Stimulated activated naive CD8-positive, alpha-beta T cell treated with anti-CD3 and anti-CD28 coated beads, Interleukin-15, Interleukin-2, amounts not matched to agents 100 ng/mL and 50 ng/mL, for 24 hours (primary cell): Measurements from ENCODE around the gene ZNF516.

Source experiments
- H3K27ac Mint-ChIP-seq: one replicate; pipeline ENCODE4 v1.8.0; 2021; ENCODE audit warnings: mild to moderate bottlenecking, mixed read lengths
- H3K27me3 Mint-ChIP-seq: one replicate; pipeline ENCODE4 v1.8.0; 2021; ENCODE audit warnings: mixed read lengths
- H3K36me3 Mint-ChIP-seq: one replicate; pipeline ENCODE4 v1.8.0; 2021; ENCODE audit warnings: low read depth, mixed read lengths
- H3K4me1 Mint-ChIP-seq: one replicate; pipeline ENCODE4 v1.8.0; 2021; ENCODE audit warnings: low read depth, mixed read lengths
- H3K4me3 Mint-ChIP-seq: one replicate; pipeline ENCODE4 v1.8.0; 2021; ENCODE audit warnings: mild to moderate bottlenecking, mixed read lengths
- H3K9me3 Mint-ChIP-seq: one replicate; pipeline ENCODE4 v1.8.0; 2021; ENCODE audit warnings: mixed read lengths

ZNF516 gene

DNA sequence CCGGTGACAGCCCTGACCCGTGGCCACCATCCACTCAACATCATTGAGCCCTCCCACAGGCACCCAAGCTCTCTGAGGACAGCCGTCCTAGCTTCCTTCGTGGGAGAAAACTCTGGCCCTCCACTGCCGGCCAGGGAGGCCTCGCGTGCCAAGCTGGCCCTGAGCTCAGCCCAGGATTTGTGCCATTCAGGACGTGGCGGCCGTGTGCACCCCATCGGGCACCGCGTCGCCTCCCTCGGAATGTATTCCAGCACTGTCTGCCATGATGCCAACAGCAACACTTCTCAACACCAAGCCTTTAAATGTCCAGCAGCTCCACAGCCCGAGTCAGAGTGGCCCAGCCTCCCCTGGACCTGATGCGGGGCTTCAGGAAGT lies 35.7 kb downstream of the ZNF516 start:
- H3K4me3 Mint-ChIP-seq = no peak overlapping the region
- H3K9me3 Mint-ChIP-seq = no peaks in the 10 kb centered on the region
- H3K36me3 Mint-ChIP-seq = peaks cover 9% of the 10 kb centered on the region
- no peaks in the 10 kb centered on the region for H3K27me3 Mint-ChIP-seq
- H3K27ac Mint-ChIP-seq = no peak overlapping the region
- H3K4me1 Mint-ChIP-seq = peaks cover 22% of the 10 kb centered on the region

DNA sequence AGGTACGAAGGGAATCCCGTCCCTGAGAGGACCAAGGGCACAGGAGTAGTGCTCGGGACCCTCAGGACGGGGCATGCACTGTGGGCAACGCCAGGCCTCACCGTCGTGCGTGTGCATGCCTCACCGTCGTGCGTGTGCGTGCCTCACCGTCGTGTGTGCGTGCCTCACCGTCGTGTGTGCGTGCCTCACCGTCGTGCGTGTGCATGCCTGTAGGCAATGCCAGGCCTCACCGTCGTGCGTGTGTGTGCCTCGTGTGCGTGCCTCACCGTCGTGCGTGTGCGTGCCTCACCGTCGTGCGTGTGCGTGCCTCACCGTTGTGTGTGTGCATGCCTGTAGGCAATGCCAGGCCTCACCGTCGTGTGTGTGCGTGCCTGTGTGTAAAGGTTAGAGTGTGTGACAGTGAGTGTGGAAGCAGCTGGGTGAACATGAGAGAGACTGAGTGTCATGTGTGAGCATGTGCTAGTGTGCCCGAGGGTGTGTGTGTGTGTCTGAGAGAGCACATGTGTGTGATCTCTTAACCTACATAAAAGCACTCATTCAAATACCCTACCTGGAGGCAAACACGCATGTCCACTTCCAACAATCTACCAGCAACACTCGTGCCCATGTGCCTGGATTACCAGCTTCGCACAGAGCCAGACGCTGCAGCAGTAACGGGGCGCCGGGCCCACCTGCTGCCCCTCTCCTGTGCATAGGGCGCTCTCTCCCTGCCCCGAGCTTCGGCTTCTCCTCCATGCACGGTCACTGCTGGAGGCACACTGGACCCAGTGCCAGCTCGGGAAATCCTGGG lies 36.3 kb downstream of the ZNF516 start:
- Mint-ChIP-seq H3K27ac (no peak overlapping the region), H3K9me3 (no peaks in the 10 kb centered on the region), H3K4me3 (no peak overlapping the region), H3K27me3 (no peaks in the 10 kb centered on the region), H3K4me1 (peaks cover 20% of the 10 kb centered on the region), H3K36me3 (peaks cover 9% of the 10 kb centered on the region)

DNA sequence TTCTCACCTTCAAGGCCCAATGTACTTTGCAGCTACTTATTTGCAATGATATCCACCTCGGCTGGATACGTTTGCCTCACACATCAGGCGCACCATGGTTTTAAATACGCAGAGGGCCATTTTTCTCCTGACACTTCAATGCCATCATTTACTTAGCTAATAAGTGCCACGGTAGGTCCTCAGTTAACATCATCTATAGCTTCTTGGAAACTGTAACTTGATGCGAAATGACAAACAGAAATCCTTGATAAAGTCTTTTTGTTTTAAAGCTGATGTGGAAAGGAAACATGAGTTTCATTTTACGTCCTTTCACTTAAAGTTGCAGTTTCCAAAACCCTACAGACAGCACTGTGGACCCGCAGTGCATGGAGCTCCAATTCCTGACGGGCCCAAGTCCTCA lies 37.1 kb downstream of the ZNF516 start:
- Mint-ChIP-seq H3K36me3 (peaks cover 9% of the 10 kb centered on the region), H3K27ac (no peak overlapping the region), H3K27me3 (no peaks in the 10 kb centered on the region), H3K4me3 (no peak overlapping the region), H3K4me1 (peaks cover 22% of the 10 kb centered on the region), H3K9me3 (no peaks in the 10 kb centered on the region)

DNA sequence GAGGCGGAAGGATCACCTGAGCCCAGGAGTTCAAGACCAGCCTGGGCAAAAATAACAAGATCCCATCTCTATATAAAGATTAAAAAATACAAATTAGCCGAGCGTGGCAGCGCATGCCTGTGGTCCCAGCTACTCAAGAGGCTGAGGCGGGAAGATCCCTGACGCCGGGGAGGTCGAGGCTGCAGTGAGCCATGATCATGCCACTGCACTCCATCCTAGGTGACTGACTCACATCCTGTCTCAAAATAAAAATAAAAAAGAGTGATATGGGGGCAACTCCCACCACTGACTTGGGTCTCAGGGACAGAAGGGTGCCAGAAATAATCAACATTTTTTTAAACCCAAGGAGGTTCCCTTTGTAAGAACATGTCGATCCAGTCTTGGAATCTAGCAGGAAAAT lies 37.6 kb downstream of the ZNF516 start:
- Mint-ChIP-seq H3K9me3 (no peaks in the 10 kb centered on the region), H3K4me1 (peaks cover 27% of the 10 kb centered on the region), H3K36me3 (peaks cover 9% of the 10 kb centered on the region), H3K27me3 (no peaks in the 10 kb centered on the region), H3K4me3 (no peak overlapping the region), H3K27ac (no peak overlapping the region)

DNA sequence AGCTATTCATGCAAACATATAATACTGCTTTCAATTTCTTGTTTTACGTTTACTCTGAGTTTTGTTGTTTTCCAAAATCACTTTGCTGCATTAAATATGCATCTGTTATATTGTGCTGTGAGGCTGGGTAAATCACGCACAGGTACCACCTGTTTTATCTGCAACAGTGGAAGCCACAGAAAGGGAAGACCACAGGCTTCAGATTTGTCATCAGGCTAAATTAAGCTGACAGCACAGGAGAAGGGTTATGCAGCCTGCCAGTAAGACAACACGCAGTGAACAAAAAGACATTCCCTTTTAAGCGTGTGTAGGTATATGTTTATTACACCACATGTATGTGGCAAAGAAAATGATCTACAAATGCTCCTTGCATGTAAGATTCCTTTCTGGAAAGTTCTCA lies 38.2 kb downstream of the ZNF516 start:
- no peak overlapping the region for H3K4me3 Mint-ChIP-seq
- H3K36me3 Mint-ChIP-seq = peaks cover 9% of the 10 kb centered on the region
- no peaks in the 10 kb centered on the region for H3K27me3 Mint-ChIP-seq
- no peak overlapping the region for H3K27ac Mint-ChIP-seq
- peaks cover 34% of the 10 kb centered on the region for H3K4me1 Mint-ChIP-seq
- H3K9me3 Mint-ChIP-seq = no peaks in the 10 kb centered on the region

DNA sequence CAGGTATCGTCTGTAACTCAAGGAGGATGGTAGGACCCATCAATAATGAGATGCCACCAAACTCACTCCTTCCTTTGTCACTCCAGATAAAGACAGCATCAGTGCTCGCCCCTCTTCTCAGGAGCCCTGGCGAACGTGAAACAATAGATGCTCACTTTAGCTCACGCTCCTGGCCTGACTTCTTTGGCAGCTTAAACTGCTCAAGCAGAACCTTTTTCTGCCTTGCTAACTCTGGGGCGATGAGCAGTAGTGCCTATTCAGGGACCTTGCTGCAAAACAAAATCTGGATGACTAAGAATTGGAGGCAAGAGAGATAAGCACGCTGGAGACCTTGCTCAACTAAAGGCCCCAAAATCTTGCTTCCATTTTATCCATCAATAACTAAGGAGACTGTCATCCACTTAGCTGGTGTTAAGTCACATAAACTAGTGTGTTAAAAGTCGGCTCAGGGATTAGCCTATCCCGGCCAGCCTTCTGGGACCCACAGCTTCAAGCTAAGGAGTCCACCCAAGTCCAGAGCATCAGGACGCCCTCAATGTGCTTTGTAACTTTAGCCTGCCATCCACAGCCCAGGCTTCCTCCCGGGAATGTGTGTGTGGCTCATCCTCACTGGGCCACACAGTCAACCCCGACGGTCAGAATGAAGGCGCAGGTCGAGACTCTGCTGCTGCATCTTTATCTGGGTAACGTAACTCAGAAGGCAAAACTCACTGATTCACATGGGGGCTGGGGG lies 38.9 kb downstream of the ZNF516 start:
- Mint-ChIP-seq H3K27ac (no peak overlapping the region), H3K9me3 (no peaks in the 10 kb centered on the region), H3K27me3 (no peaks in the 10 kb centered on the region), H3K4me3 (no peak overlapping the region), H3K4me1 (peaks cover 40% of the 10 kb centered on the region), H3K36me3 (peaks cover 9% of the 10 kb centered on the region)

DNA sequence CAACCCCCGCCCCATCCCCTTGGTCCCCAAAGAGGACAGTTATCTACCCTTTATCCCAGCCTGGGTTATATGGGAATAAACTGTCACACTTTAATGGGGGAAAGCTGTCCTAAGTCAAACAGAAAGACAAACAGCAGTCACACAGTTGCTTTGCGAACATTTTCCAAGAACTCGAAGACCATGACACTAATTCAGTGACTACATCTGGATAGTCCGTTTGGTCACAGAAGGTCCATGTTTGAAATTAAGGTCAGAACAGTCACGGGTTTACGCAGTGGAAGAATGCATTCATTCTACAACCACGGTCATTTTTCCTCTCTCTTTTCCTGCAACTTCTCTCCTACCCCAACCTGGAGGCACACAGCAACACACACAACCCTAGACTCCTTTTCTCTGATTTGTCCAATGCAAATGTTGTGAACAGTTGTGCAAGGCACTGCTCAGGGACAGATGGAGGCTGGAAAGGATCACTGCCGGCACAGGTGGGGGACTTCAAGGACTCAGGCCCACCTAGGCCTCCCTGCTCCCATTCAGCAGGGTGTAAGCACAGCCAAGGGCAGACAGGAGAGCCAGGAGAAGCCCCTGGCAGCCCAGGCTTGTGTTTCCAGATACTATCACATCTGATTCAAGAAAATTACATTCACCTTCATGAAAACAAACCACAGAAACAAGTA lies 39.9 kb downstream of the ZNF516 start:
- Mint-ChIP-seq H3K4me3 (no peak overlapping the region), H3K27me3 (no peaks in the 10 kb centered on the region), H3K36me3 (peaks cover 5% of the 10 kb centered on the region), H3K4me1 (peaks cover 47% of the 10 kb centered on the region), H3K27ac (no peak overlapping the region), H3K9me3 (no peaks in the 10 kb centered on the region)

DNA sequence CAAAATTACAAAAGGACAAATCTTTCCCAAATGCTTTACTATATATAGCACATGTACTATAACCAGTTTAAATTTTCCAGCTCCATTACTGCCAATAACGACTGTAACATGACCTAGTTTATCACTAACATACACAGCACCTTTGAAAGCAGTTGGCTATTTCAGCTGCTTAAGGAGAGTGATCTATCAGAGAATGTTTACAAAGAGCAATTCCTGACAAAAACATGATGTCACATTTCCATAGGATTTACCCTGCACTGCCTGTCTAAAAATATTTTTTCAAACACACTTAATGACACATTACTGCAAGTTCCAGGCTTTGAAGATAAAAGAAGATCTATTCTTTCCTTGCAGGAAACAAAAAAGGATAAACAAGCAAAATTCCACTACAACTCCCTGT lies 40.6 kb downstream of the ZNF516 start:
- no peaks in the 10 kb centered on the region for H3K27me3 Mint-ChIP-seq
- no peaks in the 10 kb centered on the region for H3K9me3 Mint-ChIP-seq
- peaks cover 54% of the 10 kb centered on the region for H3K4me1 Mint-ChIP-seq

DNA sequence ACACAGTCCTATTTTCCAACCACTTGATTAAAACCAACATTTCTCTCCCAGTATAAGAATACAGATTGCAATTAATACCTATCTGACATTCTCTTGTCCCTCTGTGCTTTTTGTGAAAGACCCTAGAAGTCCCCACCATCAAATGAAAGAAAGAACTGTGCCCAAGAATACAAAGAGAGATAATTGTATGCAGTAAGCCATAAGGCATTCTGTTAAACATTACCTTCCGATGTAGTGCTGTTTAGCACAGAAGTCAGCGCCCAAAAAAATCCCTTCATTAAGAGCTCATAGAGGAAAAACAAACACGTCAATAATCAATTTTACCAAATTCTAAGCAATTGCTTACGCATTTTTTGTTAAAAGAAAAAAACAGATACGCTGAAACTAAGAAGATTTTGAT lies 41.1 kb downstream of the ZNF516 start:
- H3K9me3 Mint-ChIP-seq = no peaks in the 10 kb centered on the region
- H3K36me3 Mint-ChIP-seq = peaks cover 4% of the 10 kb centered on the region
- H3K4me3 Mint-ChIP-seq = no peak overlapping the region
- H3K27ac Mint-ChIP-seq = no peak overlapping the region
- H3K4me1 Mint-ChIP-seq = peaks cover 59% of the 10 kb centered on the region
- no peaks in the 10 kb centered on the region for H3K27me3 Mint-ChIP-seq

More for the DNA sequence above, 40.6 kb downstream of the ZNF516 start:
- Mint-ChIP-seq H3K27ac (no peak overlapping the region), H3K36me3 (peaks cover 4% of the 10 kb centered on the region), H3K4me3 (no peak overlapping the region)

DNA sequence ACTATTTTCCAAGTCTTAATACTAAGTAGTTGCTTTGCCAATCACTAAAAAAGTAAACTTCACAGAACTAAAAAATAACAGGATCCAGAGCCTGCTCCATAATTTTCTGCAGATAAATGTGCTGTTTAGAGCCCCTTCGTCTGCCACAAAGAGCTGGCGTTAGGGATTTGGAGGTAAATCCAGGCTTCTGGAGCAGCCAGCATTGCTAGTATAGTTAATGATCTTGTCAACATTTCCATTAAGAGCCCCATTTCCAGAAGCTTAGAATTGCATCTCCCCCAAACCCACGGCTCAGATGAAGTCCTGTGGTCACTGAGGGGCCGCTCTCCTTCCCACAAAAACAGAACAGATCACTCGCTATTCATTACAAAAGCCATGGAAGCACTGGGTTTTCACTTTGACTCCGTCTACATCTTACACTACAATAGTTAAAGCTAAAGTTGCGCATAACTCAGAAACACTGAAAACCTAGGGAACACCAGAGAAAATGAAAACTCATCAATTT lies 41.9 kb downstream of the ZNF516 start:
- no peaks in the 10 kb centered on the region for H3K9me3 Mint-ChIP-seq
- no peaks in the 10 kb centered on the region for H3K36me3 Mint-ChIP-seq
- H3K27me3 Mint-ChIP-seq = no peaks in the 10 kb centered on the region
- H3K27ac Mint-ChIP-seq = no peak overlapping the region
- no peak overlapping the region for H3K4me3 Mint-ChIP-seq
- H3K4me1 Mint-ChIP-seq = peaks cover 67% of the 10 kb centered on the region

DNA sequence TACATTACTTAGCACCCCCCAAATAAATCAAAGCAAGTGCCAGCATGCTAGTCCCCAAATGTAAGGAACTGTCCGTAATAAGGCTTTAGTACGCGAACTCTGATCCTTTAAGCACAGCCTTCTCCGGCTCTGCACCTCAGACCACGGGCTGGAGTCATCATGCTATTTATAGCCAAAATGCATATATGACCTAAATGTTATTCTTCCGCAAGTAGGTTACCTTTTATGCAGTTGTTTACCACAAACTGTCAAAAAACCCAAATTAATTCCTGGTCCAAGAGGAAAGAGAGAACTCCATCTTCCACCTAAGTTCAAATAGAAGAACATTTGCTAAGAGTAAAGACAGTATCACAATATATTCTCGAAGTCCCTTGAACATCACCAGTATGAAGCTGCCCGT lies 42.7 kb downstream of the ZNF516 start:
- H3K4me1 Mint-ChIP-seq = peaks cover 62% of the 10 kb centered on the region
- H3K9me3 Mint-ChIP-seq = no peaks in the 10 kb centered on the region
- H3K27me3 Mint-ChIP-seq = no peaks in the 10 kb centered on the region
- H3K4me3 Mint-ChIP-seq = no peak overlapping the region
- peak overlapping the region; percentile 7 for H3K27ac Mint-ChIP-seq
- no peaks in the 10 kb centered on the region for H3K36me3 Mint-ChIP-seq

DNA sequence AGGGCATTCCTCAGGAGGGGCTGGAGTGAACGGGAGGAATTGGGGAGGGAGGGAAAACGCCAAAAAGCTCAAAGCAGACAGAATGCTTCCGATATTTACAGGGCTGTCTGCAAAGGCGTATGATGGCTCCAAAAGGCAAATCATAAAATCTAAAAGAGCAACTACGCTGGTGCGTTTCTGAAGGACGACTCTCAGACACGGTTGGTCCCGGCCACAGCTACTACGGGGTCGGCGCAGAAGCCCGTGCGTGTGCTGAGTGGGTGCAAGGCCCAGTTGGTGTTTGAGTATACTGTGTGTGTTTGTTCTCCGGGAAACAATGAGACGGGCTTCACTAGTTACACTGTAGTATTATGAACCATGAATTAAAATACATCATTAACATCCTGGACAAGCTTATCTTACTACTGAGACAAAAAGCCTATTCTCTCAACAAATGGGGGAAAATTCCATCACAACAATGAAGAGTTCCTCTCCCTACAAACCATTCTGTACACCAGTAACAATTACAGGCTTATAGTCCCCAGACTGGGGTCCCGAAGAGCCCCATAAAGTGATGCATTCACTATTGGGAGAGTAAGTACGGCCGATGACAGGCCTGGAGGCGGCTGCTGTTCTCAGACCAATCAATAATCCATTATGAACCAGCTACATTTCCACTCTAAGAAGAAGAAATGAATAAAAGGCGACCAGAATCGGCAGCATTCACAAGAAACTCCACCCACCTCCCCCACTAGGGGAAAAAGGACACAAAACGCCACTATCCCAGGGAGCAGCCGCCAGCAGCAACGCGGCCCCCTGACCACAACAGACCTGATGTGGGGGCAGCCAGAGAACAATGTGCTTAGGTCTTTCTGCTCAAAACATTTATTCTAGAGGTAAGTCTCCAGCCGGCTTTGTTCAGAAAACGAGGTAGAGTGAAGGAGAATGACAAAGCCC lies 43.4 kb downstream of the ZNF516 start:
- no peaks in the 10 kb centered on the region for H3K27me3 Mint-ChIP-seq
- peaks cover 55% of the 10 kb centered on the region for H3K4me1 Mint-ChIP-seq
- H3K36me3 Mint-ChIP-seq = no peaks in the 10 kb centered on the region
- H3K9me3 Mint-ChIP-seq = no peaks in the 10 kb centered on the region
- H3K27ac Mint-ChIP-seq = peak overlapping the region; percentile 87
- peak overlapping the region; percentile 86 for H3K4me3 Mint-ChIP-seq

DNA sequence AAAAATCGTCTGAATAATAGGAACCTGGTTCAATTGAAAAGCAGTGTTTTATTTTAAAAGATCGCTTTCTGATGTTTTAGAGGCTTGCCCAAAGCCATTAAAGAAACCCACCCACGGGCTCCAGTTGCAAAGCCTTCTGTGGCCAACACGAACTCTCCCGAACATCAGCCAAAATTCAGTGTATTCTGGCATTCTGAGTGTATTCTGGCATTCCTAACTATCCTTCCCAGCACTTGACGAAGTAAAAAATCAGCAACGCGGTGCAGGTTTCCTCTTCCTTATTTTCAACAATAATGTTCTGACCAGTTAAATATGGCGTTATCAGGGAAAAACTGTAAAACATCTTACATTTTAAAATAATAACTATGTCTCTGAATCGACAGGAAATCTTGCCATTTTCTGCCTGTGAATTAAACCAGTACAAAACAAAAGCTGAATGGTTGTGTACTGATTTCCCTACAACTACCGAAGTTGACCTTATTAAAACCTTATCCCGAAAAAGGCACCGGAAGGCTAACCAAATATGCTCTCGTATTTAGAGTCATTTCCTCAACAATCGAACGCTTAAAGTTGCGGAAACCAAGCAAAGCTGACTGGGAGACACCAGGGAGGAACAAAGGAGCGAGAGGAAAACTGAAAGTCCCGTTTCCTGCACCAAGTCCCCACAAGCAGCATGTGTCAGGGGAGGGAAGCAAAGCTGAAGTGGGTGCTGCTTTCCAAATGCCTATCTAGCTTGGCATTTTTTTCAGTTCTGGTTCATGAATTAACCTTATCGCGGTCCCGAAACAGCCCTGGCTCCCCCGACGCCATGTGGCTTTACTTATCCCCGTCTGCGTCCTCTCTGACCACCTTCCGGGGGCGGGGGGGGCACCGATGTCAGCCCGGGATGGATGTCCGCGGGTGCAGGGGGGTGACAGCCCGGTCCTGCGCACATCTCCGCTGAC lies 44.3 kb downstream of the ZNF516 start:
- Mint-ChIP-seq H3K27ac (peak overlapping the region; percentile 87), H3K4me1 (peaks cover 51% of the 10 kb centered on the region), H3K9me3 (no peaks in the 10 kb centered on the region), H3K27me3 (no peaks in the 10 kb centered on the region), H3K4me3 (peak overlapping the region; percentile 86), H3K36me3 (no peaks in the 10 kb centered on the region)
